Smooth muscle cell of the brain vasculature (primary cell): ENCODE results near the gene MAEL.
"Not testable (repeated sequence)": the region's sequence is repeated elsewhere in the genome, so short reads cannot be mapped to it uniquely, and the experiment has no call there.

Experiments used
- DNase-seq: peaks from one replicate; pipeline ENCODE4 v3.0.0-alpha.2; 2012; ENCODE audit warnings: low read depth, low spot score

Gene MAEL

DNA sequence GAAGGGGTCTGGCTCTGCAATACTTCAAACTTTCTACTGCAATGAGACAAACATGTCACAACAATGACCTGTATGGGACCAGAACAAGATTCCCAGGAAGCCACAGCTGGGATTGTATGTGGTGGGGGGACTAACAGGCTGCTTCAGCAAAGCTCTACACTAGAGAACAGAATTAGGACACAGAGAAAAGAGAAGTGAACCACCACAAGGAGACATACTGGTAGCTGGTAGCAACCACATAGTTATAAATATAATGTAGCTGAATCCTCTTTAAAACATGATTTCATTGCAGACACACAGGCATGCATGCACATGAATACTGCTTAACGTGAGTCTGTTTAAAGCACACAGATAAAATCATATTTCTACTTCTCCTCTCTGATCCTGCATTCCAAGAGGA lies 10.3 kb upstream of the MAEL start:
- DNase-seq = no peak

DNA sequence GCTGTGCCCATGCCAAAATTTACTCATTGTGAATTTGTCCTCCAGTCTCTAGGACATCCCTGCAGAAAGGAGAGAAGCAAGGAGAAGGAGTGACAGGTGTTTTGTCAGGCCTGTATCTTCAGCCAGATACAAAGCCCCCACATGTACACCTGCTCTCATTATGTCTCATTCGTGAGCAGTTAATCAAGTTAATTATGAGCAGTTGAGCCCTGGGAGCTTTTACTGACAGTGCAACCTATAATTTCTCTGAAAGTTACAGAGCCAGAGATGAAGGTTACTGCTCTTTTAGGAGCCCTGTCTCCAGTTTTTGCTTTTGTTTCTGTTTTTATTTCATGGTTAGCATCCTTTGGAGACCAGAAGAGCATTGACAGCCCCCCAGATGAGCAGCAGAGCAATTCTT lies 8.7 kb upstream of the MAEL start:
- DNase-seq = no peak

DNA sequence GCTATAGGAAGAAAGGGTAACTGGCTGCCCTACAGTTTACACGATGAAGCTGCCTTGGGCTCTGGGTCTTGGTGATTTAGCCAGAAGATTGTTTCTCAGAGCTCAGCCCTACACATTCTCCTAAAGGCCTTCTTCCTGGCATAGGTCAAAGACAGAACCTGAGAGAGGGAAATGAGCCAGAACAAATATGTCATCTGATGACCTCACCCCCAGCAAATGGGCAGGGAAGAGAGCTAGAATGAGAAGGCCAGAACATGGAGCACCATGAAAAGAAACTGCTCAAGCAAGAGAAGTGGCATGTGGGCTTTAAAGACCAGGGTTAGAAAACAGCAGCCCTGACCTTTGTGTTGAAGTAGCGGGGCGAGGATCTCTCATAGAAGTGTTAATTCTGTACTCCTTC lies 8.3 kb upstream of the MAEL start:
- no peak for DNase-seq

DNA sequence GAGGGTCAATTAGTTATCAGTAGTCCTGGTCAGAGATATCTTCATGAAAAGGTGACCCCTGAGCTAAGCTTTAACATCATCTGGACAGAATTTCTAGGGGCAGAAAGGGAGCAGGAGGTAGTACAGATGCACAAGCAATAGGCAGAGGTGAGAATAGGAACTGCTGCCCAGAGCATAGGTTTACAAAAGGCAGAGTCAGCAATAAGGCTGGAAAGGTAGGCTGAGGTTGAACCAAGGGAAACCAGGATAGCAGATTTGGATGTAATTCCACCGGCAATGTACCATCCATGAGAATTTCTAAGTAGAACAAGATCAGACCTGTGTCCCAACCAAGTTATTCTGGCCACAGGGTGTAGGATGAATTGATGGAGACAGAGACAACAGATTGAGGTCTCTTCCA lies 7.5 kb upstream of the MAEL start:
- DNase-seq = no peak

DNA sequence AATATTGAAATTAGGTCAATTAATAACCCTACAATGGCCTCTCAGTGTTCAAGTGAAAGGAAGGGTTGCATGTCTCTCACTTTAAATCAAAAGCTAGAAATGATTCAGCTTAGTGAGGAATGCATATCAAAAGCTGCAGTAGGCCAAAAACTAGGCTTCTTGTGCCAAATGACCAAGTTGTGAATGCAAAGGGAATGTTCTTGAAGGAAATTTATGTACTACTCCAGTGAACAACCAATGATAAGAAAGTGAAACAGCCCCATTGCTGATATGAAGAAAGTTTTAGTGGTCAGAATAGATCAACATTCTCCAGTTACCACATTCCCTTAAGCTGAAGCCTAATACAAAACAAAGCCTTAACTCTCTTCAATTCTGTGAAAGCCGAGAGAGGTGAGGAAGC lies 10.0 kb downstream of the MAEL start:
- DNase-seq = no peak

DNA sequence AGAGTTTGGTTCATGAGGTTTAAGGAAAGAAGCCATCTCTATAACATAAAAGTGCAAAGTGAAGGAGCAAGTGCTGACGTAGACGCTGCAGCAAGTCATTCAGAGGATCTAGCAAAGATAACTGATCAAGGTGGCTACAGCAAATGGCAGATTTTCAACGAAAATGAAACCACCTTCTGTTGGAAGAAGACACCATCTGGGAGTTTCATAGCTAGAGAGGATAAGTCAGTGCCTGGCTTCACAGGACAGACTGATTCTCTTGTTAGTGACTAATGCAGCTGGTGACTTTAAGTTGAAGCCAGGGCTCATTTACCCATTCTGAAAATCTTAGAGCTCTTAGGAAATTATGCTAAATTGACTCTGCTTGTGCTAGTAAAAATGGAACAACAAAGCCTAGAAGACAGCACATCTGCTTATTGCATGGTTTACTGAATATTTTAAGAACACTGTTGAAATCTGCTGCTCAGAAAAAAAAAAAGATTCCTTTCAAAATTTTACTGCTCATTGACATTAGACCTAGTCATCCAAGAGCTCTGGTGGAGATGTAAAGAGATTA lies 10.5 kb downstream of the MAEL start:
- no peak for DNase-seq

DNA sequence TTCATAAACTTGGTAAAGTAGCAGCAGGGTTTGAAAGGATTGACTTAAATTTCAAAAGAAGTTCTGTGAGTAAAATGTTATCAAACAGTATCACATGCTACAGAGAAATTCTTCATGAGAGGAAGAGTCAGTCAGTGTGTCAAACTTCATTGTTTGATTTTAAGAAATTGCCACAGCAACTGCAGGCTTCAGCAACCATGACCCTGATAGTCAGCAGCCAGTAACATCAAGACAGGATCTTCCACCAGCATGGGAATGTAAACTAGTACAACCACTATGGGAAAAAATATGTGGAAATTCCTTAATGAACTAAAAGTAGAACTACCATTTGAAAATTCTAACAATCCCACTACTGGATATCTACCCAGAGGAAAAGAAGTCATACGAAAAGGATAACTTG lies 11.5 kb downstream of the MAEL start:
- DNase-seq = no peak

DNA sequence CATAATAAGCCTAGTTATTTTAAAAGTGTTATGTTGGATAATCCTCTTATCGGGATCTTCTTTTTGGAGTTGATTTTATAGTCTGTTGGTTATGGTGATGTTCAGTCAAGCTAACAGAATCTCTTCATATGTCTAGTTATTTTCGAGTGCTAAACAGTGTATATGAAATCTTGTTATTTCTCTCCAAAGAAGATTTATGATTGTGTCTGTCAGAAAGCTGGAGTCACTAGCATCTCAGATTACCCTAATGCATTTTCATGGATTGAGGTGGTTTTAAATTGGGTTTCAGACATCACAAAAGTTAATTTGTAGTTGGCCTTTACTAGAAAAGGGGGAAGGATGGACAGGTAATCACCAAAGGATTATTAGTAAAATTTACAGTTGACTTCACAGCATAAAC lies 13.3 kb downstream of the MAEL start:
- DNase-seq = no peak

DNA sequence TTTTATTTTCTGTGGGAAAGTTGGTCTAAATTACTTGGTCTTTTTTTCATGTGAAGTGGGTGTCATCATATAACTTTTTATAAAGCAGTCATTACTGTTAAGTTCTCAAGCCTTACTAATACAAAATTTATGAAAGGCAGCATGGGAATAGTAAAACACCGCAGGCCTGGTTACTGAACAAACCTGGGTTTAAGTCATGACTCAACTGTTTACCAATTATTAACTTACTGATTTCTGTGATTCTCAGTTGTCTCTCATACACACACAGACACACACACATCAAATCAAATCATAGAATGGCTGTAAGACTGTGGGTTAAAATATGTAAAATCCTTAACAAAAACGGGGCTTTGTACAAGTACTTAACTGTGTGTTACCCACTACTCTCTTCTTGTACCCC lies 14.6 kb downstream of the MAEL start:
- no peak for DNase-seq

DNA sequence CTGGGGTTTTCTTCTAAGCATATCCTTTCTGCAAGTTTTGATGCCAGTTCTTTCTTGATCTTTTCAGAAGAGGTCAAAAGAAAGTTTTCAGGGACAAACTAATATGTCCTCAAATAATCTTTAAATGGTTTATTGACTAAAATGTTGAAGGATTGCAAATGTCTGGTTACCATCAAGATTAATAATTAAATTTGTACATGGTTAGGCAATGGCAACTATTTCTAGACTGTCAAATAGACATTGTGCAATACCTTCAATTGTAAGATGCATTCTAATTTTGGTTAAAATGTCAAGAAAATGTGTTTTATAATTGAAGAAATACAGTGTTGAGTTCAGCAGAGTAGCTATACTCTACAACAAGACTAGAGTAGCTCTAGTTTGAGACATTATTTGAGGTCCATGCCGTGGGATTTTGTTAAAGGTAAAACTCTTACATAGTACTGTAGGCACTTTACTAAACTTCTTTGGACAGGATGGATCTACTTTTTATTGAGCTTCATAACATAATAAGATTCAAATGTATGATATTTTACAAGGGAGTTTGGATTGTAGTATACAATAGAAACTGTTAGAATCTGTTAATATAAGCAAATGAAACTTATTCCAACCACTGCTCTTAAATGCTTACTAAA lies 22.6 kb downstream of the MAEL start:
- no peak for DNase-seq

DNA sequence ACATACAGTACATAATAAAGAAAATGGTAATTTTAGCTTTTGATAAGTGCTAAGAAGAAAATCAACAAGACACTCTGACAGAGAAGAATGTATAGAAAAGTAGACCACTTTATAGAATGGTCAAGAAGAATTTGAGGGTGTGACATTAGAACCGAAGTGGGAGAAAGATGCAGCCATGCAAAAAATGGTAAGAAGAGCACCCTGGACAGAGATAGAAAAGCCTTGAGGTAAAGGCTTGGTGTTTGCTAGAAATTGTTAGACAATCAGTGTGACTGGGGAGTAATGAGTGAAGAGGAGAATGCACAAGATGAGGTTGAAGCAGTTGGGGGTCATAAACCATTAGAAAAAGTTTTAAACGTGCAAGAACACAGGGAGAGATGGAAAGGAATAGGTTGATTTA lies 23.5 kb downstream of the MAEL start:
- DNase-seq = no peak

DNA sequence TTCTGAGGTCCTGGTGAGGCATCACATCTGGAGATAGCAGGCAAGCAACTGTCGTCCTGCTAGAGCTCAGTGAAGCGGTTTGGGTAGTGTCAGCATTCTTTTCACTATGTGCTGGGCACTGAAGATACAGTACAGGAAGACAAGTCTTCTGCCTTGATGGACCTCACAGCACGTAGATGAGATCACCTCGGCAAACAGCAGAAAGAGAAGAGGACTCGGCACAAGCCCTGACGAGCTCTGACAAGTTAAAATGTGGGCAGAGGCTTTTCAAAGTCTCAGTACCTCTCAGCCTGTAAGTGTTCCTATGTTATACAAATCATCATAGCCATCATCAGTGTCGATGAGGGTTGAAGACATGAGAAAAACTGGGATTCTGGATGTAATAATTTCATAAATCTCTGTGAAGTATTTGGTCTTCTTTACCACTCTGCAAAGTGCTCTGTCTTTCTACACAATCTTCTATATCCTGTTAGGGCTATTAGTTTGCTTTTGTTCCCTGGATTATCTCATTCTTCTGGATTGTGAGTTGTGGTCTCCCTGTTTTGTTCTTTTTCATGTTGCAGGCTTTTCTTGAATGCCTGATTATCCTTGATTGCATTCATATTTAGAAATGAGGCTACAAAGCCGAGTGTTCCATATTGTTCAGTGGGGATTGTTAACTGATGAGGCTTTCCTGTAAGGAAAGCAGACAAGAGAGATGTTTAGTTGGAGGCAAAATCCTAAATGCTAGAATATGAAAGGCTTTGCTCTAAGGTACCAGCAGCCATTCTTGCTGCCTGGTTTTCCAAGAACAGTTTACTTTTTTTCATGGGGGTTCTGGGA lies 24.2 kb downstream of the MAEL start:
- no peak for DNase-seq

DNA sequence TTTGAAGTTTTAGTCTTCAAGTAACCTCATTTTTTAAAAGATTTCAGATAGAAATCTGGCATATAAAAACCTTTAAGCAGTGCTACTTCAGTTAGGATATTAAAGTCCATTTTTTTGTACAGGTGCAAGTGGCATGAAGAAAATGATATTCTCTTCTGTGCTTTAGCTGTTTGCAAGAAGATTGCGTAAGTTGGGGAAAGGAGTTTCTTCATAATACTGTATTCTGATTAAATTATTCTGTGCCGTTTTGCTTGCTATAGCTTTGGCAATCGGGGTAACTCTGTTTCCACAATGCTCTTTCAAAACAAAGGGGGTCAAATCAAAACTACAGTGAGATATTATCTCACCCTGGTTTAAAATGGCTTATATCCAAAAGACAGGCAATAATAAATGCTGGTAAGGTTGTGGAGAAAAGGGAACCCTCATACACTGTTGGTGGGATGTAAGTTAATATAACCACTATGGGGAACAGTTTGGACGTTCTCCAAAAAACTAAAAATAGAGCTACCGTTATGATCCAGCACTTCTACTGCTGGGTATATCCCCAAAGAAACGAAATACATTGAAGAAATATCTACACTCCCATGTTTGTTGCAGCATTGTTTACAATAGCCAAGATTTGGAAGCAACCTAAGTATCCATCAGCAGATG lies 27.1 kb downstream of the MAEL start:
- DNase-seq = no peak

DNA sequence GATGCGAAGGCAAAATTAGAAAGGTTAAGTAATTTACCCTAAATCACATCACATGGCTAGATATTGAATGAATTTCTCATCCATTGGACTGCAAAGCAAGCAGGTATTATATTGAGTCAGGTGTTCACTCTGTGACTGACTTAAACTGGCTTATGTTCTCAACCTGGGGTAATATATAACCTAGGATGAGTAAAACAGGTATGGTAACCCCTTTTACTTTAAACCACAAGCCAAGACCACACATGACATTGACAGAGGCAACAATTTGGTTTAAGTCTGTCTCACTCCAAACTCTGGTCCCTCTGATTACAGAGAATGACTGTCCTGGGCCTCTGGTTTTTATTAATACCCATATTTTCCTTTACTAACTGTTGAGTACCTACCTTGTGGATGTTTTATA lies 33.3 kb downstream of the MAEL start:
- DNase-seq = no peak

DNA sequence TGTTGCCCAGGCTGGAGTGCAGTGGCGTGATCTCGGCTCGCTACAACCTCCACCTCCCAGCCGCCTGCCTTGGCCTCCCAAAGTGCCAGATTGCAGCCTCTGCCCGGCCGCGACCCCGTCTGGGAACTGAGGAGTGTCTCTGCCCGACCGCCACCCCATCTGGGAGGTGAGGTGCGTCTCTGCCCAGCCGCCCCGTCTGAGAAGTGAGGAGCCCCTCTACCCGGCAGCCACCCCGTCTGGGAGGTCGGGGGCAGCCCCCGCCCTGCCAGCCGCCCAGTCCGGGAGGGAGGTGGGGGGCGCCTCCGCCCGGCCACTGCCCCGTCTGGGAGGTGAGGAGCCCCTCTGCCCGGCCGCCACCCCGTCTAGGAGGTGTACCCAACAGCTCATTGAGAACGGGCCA lies 40.5 kb downstream of the MAEL start:
- not testable (repeated sequence) for DNase-seq

DNA sequence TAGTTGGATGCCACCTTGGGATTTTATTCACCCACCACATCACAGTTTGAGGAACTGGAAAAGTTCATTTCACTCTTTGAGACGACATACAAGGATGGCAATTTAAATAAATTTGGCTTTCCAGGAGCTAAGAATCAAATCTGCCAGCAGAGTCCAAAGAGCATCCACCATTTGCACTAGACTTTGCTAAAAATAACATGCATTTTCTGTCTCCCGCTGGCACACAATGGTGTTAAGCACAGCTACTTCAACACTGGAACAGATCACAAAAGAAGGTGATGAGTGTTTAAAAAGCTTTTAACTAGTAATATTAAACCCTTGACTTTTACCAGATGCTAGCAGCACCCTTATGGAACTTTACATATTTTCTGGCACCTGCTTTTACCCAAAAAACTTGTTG lies 44.6 kb downstream of the MAEL start:
- no peak for DNase-seq

DNA sequence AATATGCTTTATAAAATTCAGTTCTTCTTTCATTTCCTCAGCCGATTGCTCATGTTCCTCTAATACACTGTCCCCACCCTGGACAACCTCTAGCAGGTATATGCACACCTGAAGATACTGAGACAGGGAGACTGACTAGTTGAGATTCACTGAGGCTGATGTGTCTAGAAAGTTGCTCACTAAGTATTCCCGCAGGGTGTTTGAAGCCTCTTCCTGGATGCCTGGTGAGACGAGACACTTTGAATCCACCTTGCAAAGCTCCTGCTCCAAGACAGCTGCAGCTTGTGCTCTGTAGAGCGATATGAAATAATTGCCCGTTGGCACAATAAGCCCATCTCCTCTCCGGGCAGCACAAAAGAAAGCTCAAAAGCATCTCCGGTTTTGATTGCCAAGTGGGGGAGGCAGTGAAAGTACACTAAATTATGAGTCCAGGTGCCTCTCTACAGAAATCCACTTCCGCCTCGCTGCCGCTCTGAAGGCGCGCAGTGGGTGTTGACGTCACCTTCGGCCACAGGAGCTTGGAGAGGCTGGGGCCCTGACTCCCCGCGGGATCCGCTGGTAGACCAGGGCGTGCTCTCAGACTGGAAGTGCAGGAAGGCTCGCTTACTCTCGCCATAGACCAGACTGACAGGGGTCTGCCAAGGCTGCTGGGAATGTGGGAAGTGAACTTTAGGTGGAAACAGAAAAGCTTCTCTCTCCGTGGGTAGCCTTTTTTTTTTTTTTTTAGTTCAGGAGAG lies 54.8 kb downstream of the MAEL start:
- DNase-seq = no peak

DNA sequence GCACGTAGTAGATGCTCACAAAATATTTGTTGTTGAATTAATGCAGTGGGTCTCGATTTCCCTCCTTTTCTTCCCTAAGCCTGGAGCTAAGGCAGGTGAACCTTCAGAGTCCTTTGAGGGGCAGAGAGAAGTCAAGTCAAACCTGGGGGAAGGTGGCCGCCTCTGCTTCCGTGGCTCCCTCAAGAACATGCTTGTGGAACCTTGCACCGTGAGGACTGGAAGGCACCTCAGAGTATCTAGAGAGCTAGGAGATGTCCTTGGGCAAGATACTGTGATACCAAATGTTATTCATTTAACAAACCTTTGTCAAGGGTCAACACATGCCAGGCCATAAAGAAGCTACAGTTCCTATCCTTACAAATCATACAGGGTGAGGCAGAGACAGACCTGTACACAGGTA lies 62.8 kb downstream of the MAEL start:
- DNase-seq = no peak

DNA sequence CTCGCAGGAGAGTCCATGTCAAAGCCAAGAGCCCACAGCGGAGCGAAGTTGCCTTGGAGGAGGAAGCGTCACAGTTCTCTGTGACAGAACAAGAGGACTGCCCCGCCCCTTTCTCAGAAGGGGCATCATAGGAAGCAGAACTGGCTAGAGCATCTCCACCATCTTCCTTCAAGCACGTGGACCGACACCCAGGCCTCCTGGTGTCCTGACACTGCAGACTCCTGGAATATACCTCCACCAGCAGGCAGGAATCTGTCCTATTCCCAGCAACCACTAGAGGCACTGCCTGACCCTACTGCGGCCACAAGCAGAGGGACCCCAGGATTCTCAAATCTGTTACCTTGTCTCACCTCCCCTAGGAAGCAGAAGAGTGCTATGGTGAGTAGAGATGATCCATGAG lies 63.3 kb downstream of the MAEL start:
- DNase-seq = no peak

DNA sequence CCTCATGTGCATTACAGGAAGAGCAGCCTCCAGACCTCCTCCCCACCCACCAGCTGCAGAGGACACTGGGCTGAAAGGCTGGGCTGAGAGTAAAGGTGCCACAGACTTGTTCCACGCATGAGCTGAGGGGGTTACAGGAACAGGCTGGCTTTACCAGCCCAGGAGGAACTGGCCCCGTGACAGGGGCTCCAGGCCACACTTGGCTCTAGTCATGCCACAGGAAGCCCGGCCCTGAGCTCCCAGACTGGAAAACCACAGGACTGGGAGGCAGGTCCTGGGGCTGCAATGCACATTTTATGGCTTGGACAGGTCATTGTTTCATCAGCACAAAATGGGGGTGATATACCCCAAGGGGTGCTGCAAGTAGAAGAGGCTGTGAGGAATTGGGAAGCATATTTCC lies 65.5 kb downstream of the MAEL start:
- DNase-seq = no peak

DNA sequence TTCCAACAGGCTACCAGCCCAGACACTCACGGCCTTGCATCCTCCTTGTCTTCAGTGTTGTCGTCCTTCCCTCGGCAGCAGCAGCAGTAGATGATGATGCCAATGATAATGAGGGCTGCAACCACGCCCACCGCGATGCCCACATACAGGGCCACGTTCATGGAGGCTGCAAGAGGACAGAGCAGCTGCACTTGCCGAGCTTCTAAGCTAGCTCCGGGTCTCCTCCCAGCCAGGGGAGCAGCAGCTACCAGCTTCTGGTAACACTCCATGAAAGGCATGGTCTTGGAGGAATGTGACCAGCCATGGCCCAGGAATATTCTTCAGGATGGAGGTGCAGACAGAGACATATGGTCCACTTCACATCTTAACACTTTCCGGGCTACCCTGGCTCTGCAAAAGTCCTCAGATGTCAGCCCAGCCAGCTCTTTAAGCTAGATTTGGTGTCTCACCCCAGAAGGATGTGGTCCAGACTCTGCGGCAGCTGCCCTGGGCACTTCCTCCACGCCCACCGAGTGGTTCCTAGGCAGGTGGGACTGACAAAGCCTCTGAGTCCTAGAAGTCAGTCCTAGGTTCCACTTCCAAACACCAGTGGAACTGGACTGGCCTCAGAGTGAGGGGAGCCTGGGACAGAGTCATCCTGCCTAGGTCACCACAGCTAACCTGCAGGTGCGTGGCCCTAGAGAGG lies 66.0 kb downstream of the MAEL start:
- no peak for DNase-seq
